ENCODE results near the gene KIF17. TPM values are rescaled to one million over a fixed set of nuclear protein-coding genes. Genes with fewer than 3 reads are reported as not detected.

Gene KIF17
- total RNA-seq, 4 donors from 2014 or later: 2.0 to 12.4 (median 4.1) TPM

DNA sequence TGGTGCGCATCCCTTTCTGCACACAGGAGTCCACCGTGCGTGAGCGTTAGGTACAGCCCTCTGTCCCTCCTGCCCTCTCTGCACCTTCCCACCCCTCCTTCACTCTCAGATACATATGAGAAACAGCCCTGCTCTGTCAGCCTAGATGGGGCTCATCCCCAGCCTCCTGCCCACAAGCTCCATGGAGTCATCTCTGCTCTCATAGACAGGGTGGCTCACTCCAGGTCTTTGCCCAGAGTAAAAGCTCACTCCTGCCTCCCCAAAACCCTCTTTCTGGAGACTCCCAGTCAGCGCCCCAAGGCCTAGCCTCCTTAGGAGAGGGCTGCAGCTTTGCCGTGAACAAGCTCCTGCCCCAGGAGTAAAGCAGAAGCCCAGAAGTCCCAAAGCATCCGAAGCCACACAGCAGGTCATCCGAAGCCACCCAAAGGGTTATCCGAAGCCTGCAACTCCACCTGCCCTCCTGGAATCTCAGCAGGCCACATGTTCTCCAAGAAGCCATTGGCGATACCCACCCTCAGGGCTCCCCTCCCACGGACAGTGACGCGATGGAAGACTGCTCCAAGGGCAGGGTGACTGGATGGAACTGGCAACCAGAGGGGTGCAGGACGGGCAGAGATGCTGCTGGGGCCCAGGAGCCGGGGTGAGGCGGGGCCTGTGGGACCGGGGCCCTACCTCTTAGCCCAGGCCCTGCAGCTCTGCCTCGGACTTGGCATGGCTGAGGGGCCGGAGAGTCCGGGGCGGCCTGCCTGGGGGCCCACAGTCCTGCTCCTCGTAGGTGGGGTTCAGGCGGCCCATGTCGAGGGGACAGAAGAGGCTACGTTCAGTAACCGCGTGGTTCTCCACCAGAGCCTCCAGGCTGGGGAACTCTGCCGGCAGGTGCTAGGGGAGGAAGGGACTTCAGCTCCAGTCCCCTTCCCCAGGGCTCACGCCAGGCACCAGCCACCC is 3.6 kb upstream of the KIF17 start:
- TF ChIP-seq, protein P1, sequence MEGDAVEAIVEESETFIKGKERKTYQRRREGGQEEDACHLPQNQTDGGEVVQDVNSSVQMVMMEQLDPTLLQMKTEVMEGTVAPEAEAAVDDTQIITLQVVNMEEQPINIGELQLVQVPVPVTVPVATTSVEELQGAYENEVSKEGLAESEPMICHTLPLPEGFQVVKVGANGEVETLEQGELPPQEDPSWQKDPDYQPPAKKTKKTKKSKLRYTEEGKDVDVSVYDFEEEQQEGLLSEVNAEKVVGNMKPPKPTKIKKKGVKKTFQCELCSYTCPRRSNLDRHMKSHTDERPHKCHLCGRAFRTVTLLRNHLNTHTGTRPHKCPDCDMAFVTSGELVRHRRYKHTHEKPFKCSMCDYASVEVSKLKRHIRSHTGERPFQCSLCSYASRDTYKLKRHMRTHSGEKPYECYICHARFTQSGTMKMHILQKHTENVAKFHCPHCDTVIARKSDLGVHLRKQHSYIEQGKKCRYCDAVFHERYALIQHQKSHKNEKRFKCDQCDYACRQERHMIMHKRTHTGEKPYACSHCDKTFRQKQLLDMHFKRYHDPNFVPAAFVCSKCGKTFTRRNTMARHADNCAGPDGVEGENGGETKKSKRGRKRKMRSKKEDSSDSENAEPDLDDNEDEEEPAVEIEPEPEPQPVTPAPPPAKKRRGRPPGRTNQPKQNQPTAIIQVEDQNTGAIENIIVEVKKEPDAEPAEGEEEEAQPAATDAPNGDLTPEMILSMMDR (IDR thresholded peaks at IDR 0.05; ENCODE audit: low read depth): no peak

GRCh38 chr1:20720631-20721091 is 2.9 kb upstream of the KIF17 start:
- TF ChIP-seq, protein P1 (IDR thresholded peaks at IDR 0.05; ENCODE audit: low read depth): no peak

GRCh38 chr1:20719871-20720620 is 2.2 kb upstream of the KIF17 start:
- TF ChIP-seq, protein P1 (IDR thresholded peaks at IDR 0.05; ENCODE audit: low read depth): no peak

- TF ChIP-seq, protein P1 (IDR thresholded peaks at IDR 0.05; ENCODE audit: low read depth): no peak
These were observed 1.5 kb upstream of the KIF17 start for GRCh38 chr1:20719261-20719660.

DNA sequence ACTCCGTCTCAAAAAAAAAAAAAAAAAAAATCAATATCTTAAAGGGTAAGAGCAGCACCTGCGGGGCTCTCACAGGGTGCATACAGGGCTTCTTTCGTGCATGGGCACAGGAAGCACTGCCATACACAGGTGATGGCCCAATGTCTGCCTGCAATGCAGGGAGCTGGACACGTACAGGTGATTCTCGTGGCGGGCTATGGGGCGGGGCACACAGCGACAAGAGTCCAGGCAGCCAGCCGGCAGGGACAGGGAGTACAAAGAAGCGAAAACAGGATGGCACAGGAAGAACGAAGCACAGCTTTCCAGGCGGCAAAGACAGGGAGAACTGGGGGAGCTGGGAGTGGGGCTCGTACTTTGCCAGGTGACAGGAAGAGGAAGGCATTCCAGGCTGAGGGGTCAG is 1.6 kb downstream of the KIF17 start:
- TF ChIP-seq, protein P1 (IDR thresholded peaks at IDR 0.05; ENCODE audit: low read depth): no peak

DNA sequence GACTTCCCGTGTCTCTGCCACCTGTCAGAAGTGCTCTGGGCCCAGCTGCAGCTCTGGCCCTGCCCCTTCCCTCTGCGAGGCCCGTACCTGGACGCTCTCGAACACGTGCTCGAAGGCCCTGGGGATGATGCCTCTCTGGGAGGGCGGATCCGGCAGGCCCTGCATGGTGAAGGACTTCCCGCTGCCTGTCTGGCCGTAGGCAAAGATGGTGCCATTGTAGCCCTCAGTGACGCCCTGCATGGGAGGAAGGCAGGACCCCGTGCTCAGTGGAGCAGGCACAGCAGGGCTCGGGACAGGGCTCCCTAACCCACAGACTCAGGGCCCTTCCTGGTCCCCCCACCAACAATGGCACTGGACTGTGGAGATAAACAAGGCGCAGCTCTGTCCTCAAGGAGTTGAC is 2.4 kb downstream of the KIF17 start:
- TF ChIP-seq, protein P1 (IDR thresholded peaks at IDR 0.05; ENCODE audit: low read depth): no peak

DNA sequence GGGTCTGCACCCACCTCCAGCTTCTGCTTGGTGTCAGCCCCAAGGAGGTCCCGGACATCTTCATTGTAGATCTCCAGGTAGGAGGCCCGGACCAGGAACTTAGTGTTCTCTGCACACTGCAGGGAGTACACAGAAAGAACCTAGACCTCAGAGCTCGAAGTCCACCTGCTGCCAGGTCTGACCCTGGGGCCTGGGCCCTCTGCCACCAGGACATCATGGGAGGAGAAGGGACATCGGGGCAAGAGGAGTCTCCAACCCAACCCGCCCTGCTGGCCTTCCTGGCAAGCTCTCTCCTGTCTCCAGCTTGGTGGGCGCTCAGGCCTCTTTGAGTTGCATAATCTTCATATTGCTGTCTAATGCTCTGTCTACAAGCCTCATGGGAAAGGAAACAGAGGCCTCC is 4.4 kb downstream of the KIF17 start:
- TF ChIP-seq, protein P1 (IDR thresholded peaks at IDR 0.05; ENCODE audit: low read depth): no peak
